CD14-positive monocyte (primary cell): ENCODE measurements around the gene NR3C1. TPM values are rescaled to one million over a fixed set of nuclear protein-coding genes. Genes with fewer than 3 reads are reported as not detected.

Experiments
- DNase-seq, 3 donors: peaks; one replicate each; pipeline ENCODE4 v3.0.0-alpha.2; 2011 to 2022
- H2AFZ ChIP-seq: 2 replicates; pipeline ENCODE4 v1.6.0; 2012; ENCODE audit warnings: mild to moderate bottlenecking, low read depth, low read length, inconsistent platforms; ENCODE audit not compliant: insufficient read depth, poor library complexity, severe bottlenecking
- H3K27ac ChIP-seq, 2 donors: 1 replicate in 1 of 2; 2 replicates in 1 of 2; pipeline ENCODE4 v1.5.1; 2012 to 2013; ENCODE audit warnings: low read length in 2 of 2, control low read depth in 1 of 2, inconsistent platforms in 1 of 2, low read depth in 1 of 2, mild to moderate bottlenecking in 1 of 2
- H3K27me3 ChIP-seq, 2 donors: one replicate each; pipeline versions ENCODE4 v1.6.0 to v1.6.1; 2011 to 2013; ENCODE audit warnings: low read length in 2 of 2; ENCODE audit not compliant: control insufficient read depth in 2 of 2, insufficient read depth in 2 of 2
- H3K36me3 ChIP-seq, 2 donors: replicated peaks in 1 of 2; 1 replicate in 1 of 2; 2 replicates in 1 of 2; pipeline versions ENCODE4 v1.5.1 to v1.6.1; 2012 to 2013; ENCODE audit warnings: low read length in 2 of 2, control low read depth in 1 of 2, inconsistent platforms in 1 of 2, mild to moderate bottlenecking in 1 of 2; ENCODE audit not compliant: insufficient read depth in 2 of 2, control insufficient read depth in 1 of 2
- H3K4me1 ChIP-seq, 2 donors: 1 replicate in 1 of 2; 2 replicates in 1 of 2; pipeline versions ENCODE4 v1.5.1 to v1.6.1; 2012 to 2013; ENCODE audit warnings: low read length in 2 of 2, control low read depth in 1 of 2, inconsistent platforms in 1 of 2, mild to moderate bottlenecking in 1 of 2, moderate library complexity in 1 of 2; ENCODE audit not compliant: insufficient read depth in 2 of 2, control insufficient read depth in 1 of 2
- H3K4me2 ChIP-seq: replicated peaks from 2 replicates; pipeline ENCODE3; 2012; ENCODE audit warnings: low read length, moderate library complexity, mild to moderate bottlenecking; ENCODE audit not compliant: poor library complexity, severe bottlenecking; ENCODE audit errors: extremely low read depth
- H3K4me3 ChIP-seq, 3 experiments: fragments of 200-600 bp in 1 of 3; sonication (generic) in 1 of 3; replicated peaks in 1 of 3; 1 replicate in 2 of 3; 2 replicates in 1 of 3; pipeline ENCODE4 v1.5.1; 2011 to 2013; ENCODE audit warnings: low read length in 3 of 3, mild to moderate bottlenecking in 3 of 3, control low read depth in 2 of 3, low read depth in 2 of 3, inconsistent platforms in 1 of 3, moderate library complexity in 1 of 3
- H3K79me2 ChIP-seq: 2 replicates; pipeline ENCODE4 v1.6.0; 2012; ENCODE audit warnings: mild to moderate bottlenecking, control low read depth, inconsistent platforms, low read length, moderate library complexity; ENCODE audit not compliant: insufficient read depth
- H3K9ac ChIP-seq: 2 replicates; pipeline ENCODE4 v1.6.0; 2017; ENCODE audit warnings: low read length, mild to moderate bottlenecking; ENCODE audit not compliant: insufficient read depth, poor library complexity, severe bottlenecking
- H3K9me3 ChIP-seq, 2 donors: replicated peaks in 1 of 2; 1 replicate in 1 of 2; 2 replicates in 1 of 2; pipeline versions ENCODE4 v1.5.1 to v1.6.1; 2012 to 2013; ENCODE audit warnings: low read length in 2 of 2, control low read depth in 1 of 2; ENCODE audit not compliant: control insufficient read depth in 1 of 2, insufficient read depth in 1 of 2
- H4K20me1 ChIP-seq: 2 replicates; pipeline ENCODE4 v1.6.0; 2012; ENCODE audit warnings: mild to moderate bottlenecking, low read length, control low read depth, moderate library complexity; ENCODE audit not compliant: insufficient read depth
- H3K27ac Mint-ChIP-seq, 7 donors: one replicate each; pipeline ENCODE4 v1.8.0; 2020; ENCODE audit warnings: mild to moderate bottlenecking in 7 of 7, mixed read lengths in 7 of 7, moderate library complexity in 6 of 7, inconsistent platforms in 2 of 7
- H3K27me3 Mint-ChIP-seq, 3 donors: one replicate each; pipeline ENCODE4 v1.8.0; 2021 to 2022; ENCODE audit warnings: low read depth in 3 of 3, mild to moderate bottlenecking in 3 of 3, mixed read lengths in 3 of 3, moderate library complexity in 3 of 3, inconsistent platforms in 1 of 3
- H3K36me3 Mint-ChIP-seq, 2 donors: one replicate each; pipeline ENCODE4 v1.8.0; 2020; ENCODE audit warnings: mixed read lengths in 2 of 2, inconsistent platforms in 1 of 2, mild to moderate bottlenecking in 1 of 2
- H3K4me1 Mint-ChIP-seq: one replicate; pipeline ENCODE4 v1.8.0; 2020; ENCODE audit warnings: mild to moderate bottlenecking, mixed read lengths
- H3K4me3 Mint-ChIP-seq, 2 donors: one replicate each; pipeline ENCODE4 v1.8.0; 2020; ENCODE audit warnings: mild to moderate bottlenecking in 2 of 2, mixed read lengths in 2 of 2, moderate library complexity in 1 of 2
- H3K9me3 Mint-ChIP-seq, 7 donors: one replicate each; pipeline ENCODE4 v1.8.0; 2020 to 2022; ENCODE audit warnings: mixed read lengths in 7 of 7, mild to moderate bottlenecking in 6 of 7, moderate library complexity in 6 of 7, inconsistent platforms in 2 of 7
- WGBS: methylation state at CpG from one replicate; pipeline ENCODE4 v1.1.5; 2013; ENCODE audit warnings: missing lambda C conversion rate; ENCODE audit not compliant: insufficient coverage; 5-methylcytosine and 5-hydroxymethylcytosine counted together
- intact Hi-C, 2 donors: fragments of 100-400 bp; cut with micrococcal nuclease; formaldehyde crosslinking; loops; one replicate each; pipeline versions ENCODE4 v1.15.0 to v1.15.1; 2023
- polyA plus RNA-seq, 3 donors: library from polyadenylated mRNA; depleted of rRNA in 1 of 3; unstranded in 2 of 3; stranded (reverse) in 1 of 3; fragments of 300-500 nt in 2 of 3; fragments of >200 nt in 1 of 3; fragmentation: Illumina TruSeq in 2 of 3; gene quantifications; 1 replicate in 2 of 3; 2 replicates in 1 of 3; pipeline ENCODE4 v1.2.3, GENCODE V29; 2012 to 2021
- TF ChIP-seq, protein P1 (sequence below): fragments of 200-600 bp; IDR thresholded peaks from one replicate; pipeline ENCODE4 v1.8.0; 2022; ENCODE audit warnings: antibody characterized with exemption, mild to moderate bottlenecking

The NR3C1 gene
- polyA plus RNA-seq, 3 donors, result 25.4 to 82.8 (median 75.1) TPM

DNA sequence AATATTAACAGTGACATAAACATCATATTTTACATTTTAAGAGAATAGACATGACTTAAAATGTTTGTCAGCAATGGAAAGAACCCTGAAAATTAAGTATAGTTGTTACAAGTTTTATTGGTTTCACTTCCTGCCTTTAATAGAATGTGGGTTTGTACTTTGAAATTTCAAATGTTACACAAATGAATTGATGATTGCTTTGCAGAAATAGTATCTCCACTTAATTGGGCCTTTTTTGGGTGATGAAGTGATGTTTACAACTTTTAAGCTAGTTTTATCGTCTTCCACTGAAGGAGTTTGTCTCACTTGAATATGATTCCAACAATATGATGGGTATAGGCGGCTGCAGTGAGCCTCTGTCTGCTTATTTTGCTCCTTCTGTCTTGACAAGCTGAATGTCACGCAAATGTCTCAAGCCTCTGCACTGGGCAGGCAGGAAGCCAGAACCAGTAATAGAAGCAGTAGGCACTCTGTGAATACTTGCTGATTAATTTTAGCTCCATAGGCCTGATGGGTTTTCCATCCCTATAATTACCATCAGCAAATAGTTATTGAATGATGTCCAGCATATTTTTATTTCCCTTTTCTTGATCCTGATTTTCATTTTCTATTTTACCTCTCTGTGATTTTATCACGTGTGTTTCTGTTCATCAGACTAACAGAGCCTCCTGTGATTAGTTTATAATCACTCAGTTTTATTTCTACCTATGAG is 10.6 kb upstream of the NR3C1 start:
- Histone ChIP-seq H3K9ac (no peak overlapping the region), H2AFZ (no peak overlapping the region), H3K4me2 (no peak overlapping the region), H3K27ac (no peak overlapping the region), H3K27me3 (no peaks in the 10 kb centered on the region), H3K9me3 (no peaks in the 10 kb centered on the region), H3K36me3 (no peaks in the 10 kb centered on the region), H3K4me1 (peaks cover 24 to 41% of the 10 kb centered on the region in 2 donors), H3K4me3 (no peak overlapping the region), H4K20me1 (no peaks in the 10 kb centered on the region), H3K79me2 (no peaks in the 10 kb centered on the region)
- H3K9me3 Mint-ChIP-seq, result no peaks in the 10 kb centered on the region
- peaks cover 42% of the 10 kb centered on the region for H3K4me1 Mint-ChIP-seq
- no peaks in the 10 kb centered on the region for H3K36me3 Mint-ChIP-seq
- TF ChIP-seq, protein P1, sequence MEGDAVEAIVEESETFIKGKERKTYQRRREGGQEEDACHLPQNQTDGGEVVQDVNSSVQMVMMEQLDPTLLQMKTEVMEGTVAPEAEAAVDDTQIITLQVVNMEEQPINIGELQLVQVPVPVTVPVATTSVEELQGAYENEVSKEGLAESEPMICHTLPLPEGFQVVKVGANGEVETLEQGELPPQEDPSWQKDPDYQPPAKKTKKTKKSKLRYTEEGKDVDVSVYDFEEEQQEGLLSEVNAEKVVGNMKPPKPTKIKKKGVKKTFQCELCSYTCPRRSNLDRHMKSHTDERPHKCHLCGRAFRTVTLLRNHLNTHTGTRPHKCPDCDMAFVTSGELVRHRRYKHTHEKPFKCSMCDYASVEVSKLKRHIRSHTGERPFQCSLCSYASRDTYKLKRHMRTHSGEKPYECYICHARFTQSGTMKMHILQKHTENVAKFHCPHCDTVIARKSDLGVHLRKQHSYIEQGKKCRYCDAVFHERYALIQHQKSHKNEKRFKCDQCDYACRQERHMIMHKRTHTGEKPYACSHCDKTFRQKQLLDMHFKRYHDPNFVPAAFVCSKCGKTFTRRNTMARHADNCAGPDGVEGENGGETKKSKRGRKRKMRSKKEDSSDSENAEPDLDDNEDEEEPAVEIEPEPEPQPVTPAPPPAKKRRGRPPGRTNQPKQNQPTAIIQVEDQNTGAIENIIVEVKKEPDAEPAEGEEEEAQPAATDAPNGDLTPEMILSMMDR, result no peak
- 79% methylated on average over 2 of the region's 4 CpGs for whole genome bisulfite sequencing
- H3K4me3 Mint-ChIP-seq, result no peak overlapping the region
- intact Hi-C loops, result loop anchor here in 1 of 2 donors (10.0 kb wide), 1 partner anchor 71 kb away; no protein-coding TSS in a partner anchor
- no peaks in the 10 kb centered on the region for H3K27me3 Mint-ChIP-seq
- DNase-seq, result no peak
- peak overlapping the region in 2 of 7 donors; percentile 58 to 82 for H3K27ac Mint-ChIP-seq

DNA sequence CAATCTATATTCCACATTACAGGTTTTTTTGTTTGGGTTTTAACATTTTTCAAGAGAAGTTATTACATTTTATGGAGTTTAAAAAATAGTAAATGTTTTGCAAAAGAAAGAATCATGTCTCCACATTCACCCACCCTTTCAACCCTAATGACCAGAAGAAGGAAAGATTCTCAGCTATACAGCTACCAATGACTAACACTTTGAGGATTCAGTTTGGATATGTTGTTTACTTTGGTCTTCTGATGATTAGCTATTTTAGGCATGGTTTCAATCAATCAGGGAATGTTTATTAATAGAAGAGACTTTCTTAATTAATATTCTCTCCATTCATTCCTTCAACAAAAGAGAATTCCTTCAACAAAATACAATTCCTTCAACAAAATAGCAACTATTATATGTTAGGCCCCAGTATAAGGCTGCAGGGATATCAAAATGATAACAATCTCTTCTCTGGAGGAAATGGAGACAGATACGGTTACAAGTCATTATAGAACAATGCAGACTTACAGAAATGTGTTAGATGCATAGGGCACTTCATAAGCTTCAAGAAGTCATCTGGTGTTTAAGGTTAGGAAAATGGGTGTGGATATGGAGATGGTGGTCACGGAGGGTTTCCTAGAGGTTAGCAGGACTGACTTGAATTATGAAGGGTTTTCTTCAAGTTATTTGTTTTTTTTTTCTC is 9.3 kb upstream of the NR3C1 start:
- H3K9me3 ChIP-seq, result no peaks in the 10 kb centered on the region
- no peak overlapping the region for H3K4me3 ChIP-seq
- H3K27me3 Mint-ChIP-seq, result no peaks in the 10 kb centered on the region
- no peaks in the 10 kb centered on the region for H3K27me3 ChIP-seq
- H3K4me1 Mint-ChIP-seq, result peaks cover 30% of the 10 kb centered on the region
- no peak overlapping the region for H3K4me2 ChIP-seq
- DNase-seq, result no peak
- H3K4me1 ChIP-seq, result peaks cover 12 to 28% of the 10 kb centered on the region in 2 donors
- H3K36me3 ChIP-seq, result no peaks in the 10 kb centered on the region
- no peak overlapping the region for H3K9ac ChIP-seq
- no peak overlapping the region for H3K27ac Mint-ChIP-seq
- no peak overlapping the region for H2AFZ ChIP-seq
- H3K36me3 Mint-ChIP-seq, result peaks cover 0 to 2% of the 10 kb centered on the region in 2 donors
- TF ChIP-seq, protein P1, result no peak
- H3K9me3 Mint-ChIP-seq, result no peaks in the 10 kb centered on the region
- intact Hi-C loops, result loop anchor here in 1 of 2 donors (10.0 kb wide), 1 partner anchor 72 kb away; no protein-coding TSS in a partner anchor
- 100% methylated on average over 1 of the region's 2 CpGs for WGBS
- no peaks in the 10 kb centered on the region for H4K20me1 ChIP-seq
- no peaks in the 10 kb centered on the region for H3K79me2 ChIP-seq
- H3K4me3 Mint-ChIP-seq, result no peak overlapping the region
- no peak overlapping the region for H3K27ac ChIP-seq
